SK-N-SH (cell line): ENCODE data around the gene MYCBPAP. TPM values are rescaled to one million over a fixed set of nuclear protein-coding genes. Genes with fewer than 3 reads are reported as not detected.

ENCODE experiments used
- CTCF ChIA-PET: fragments of 300-600, 350-600 bp; formaldehyde crosslinking; extraction: SDS; loops from one replicate; lab custom pipeline; 2021; lab: Yijun Ruan, JAX
- POLR2A ChIA-PET: fragments of 350-600 bp; sonication (Branson Sonifier 250); formaldehyde crosslinking; extraction: SDS; loops from one replicate; lab custom pipeline; 2020; ENCODE audit warnings: antibody characterized with exemption, inconsistent platforms; lab: Yijun Ruan, JAX
- DNase-seq: peaks from one replicate; pipeline ENCODE4 v3.0.0; 2012
- H2AFZ ChIP-seq: fragments of 200-600 bp; sonication (generic); 2 replicates; pipeline ENCODE4 v1.8.1; 2016; ENCODE audit warnings: antibody characterized with exemption, mild to moderate bottlenecking, low read depth
- H3F3A ChIP-seq: fragments of 200-600 bp; sonication (generic); replicated peaks from 2 replicates; pipeline ENCODE3; 2016; ENCODE audit warnings: antibody characterized with exemption, mild to moderate bottlenecking; ENCODE audit not compliant: insufficient read depth
- H3K27ac ChIP-seq, 2 experiments: fragments of 200-500 bp in 1 of 2; fragments of 200-600 bp in 1 of 2; sonication (Bioruptor generic) in 1 of 2; sonication (generic), shearing (Covaris generic) in 1 of 2; 2 replicates each; pipeline versions ENCODE4 v1.5.1 to v1.6.1; 2014 to 2016; ENCODE audit warnings: low read depth in 2 of 2, inconsistent platforms in 1 of 2, low read length in 1 of 2, mild to moderate bottlenecking in 1 of 2, mixed read lengths in 1 of 2
- H3K27me3 ChIP-seq: fragments of 200-600 bp; sonication (generic), shearing (Covaris generic); 2 replicates; pipeline ENCODE4 v1.6.1; 2016; ENCODE audit warnings: mixed run types; ENCODE audit not compliant: insufficient read depth
- H3K36me3 ChIP-seq, 2 experiments: fragments of 200-500 bp in 1 of 2; fragments of 200-600 bp in 1 of 2; sonication (Bioruptor generic) in 1 of 2; sonication (generic) in 1 of 2; replicated peaks in 1 of 2; 2 replicates each; pipeline versions ENCODE3 to v1.5.1; 2014 to 2016; ENCODE audit warnings: low read length in 1 of 2, mild to moderate bottlenecking in 1 of 2; ENCODE audit not compliant: insufficient read depth in 2 of 2, control insufficient read depth in 1 of 2
- H3K4me1 ChIP-seq, 2 experiments: fragments of 200-500 bp in 1 of 2; fragments of 200-600 bp in 1 of 2; sonication (Bioruptor generic) in 1 of 2; sonication (generic), shearing (Covaris generic) in 1 of 2; 2 replicates each; pipeline versions ENCODE4 v1.5.1 to v1.6.1; 2014 to 2016; ENCODE audit warnings: low read depth in 1 of 2, low read length in 1 of 2, mixed run types in 1 of 2; ENCODE audit not compliant: insufficient read depth in 2 of 2, control insufficient read depth in 1 of 2
- H3K4me2 ChIP-seq: fragments of 200-600 bp; sonication (generic), shearing (Covaris generic); 2 replicates; pipeline ENCODE4 v1.6.1; 2017; ENCODE audit warnings: mixed run types
- H3K4me3 ChIP-seq, 2 experiments: fragments of 200-500 bp in 1 of 2; fragments of 200-600 bp in 1 of 2; sonication (Bioruptor generic) in 1 of 2; sonication (generic), shearing (Covaris generic) in 1 of 2; 2 replicates each; pipeline versions ENCODE4 v1.5.1 to v1.8.1; 2014 to 2016; ENCODE audit warnings: low read depth in 2 of 2, inconsistent platforms in 1 of 2, low read length in 1 of 2, mild to moderate bottlenecking in 1 of 2, mixed read lengths in 1 of 2, moderate library complexity in 1 of 2
- H3K79me2 ChIP-seq: fragments of 200-600 bp; sonication (generic); 2 replicates; pipeline ENCODE4 v1.8.1; 2017; ENCODE audit warnings: mild to moderate bottlenecking; ENCODE audit not compliant: insufficient read depth
- H3K9ac ChIP-seq: fragments of 200-600 bp; sonication (generic); 2 replicates; pipeline ENCODE4 v1.6.1; 2017; ENCODE audit warnings: mixed run types
- H3K9me2 ChIP-seq: fragments of 200-600 bp; sonication (generic); 2 replicates; pipeline ENCODE4 v1.6.1; 2017; ENCODE audit warnings: mixed run types
- H3K9me3 ChIP-seq: fragments of 200-600 bp; sonication (generic); 2 replicates; pipeline ENCODE4 v1.6.1; 2017; ENCODE audit warnings: mixed run types, mild to moderate bottlenecking, moderate library complexity
- H4K20me1 ChIP-seq: fragments of 200-600 bp; sonication (generic); 2 replicates; pipeline ENCODE4 v1.6.1; 2017; ENCODE audit warnings: mild to moderate bottlenecking, mixed run types; ENCODE audit not compliant: insufficient read depth
- EP300 ChIP-seq, 2 experiments: IDR thresholded peaks; 2 replicates each; pipeline versions ENCODE4 v1.4.0 to v1.6.1; 2012; ENCODE audit warnings: borderline replicate concordance in 1 of 2, low read depth in 1 of 2, low read length in 1 of 2
- GABPA ChIP-seq: IDR thresholded peaks from 2 replicates; pipeline ENCODE4 v1.4.0; 2012; ENCODE audit warnings: low read depth, mild to moderate bottlenecking
- MAX ChIP-seq: IDR thresholded peaks from 2 replicates; pipeline ENCODE4 v1.4.0; 2012; ENCODE audit warnings: low read depth
- MEF2A ChIP-seq: IDR thresholded peaks from 2 replicates; pipeline ENCODE4 v1.4.0; 2012; ENCODE audit warnings: low read depth, borderline replicate concordance
- MXI1 ChIP-seq: IDR thresholded peaks from 2 replicates; pipeline ENCODE4 v1.6.1; 2012; ENCODE audit warnings: mild to moderate bottlenecking, low read depth, low read length, improper control_type of control experiment
- POLR2AphosphoS5 ChIP-seq: IDR thresholded peaks from 2 replicates; pipeline ENCODE4 v1.6.1; 2012; ENCODE audit warnings: low read depth, low read length
- RAD21 ChIP-seq: IDR thresholded peaks from 2 replicates; pipeline ENCODE4 v1.6.1; 2012; ENCODE audit warnings: mild to moderate bottlenecking, low read length
- RFX5 ChIP-seq: IDR thresholded peaks from 2 replicates; pipeline ENCODE4 v1.6.1; 2012; ENCODE audit warnings: mild to moderate bottlenecking, improper control_type of control experiment, low read length
- RXRA ChIP-seq: IDR thresholded peaks from 2 replicates; pipeline ENCODE4 v1.4.0; 2012; ENCODE audit warnings: low read depth, mild to moderate bottlenecking, borderline replicate concordance
- SIN3A ChIP-seq: IDR thresholded peaks from 2 replicates; pipeline ENCODE4 v1.6.1; 2012; ENCODE audit warnings: low read depth, mild to moderate bottlenecking, low read length, moderate library complexity, borderline replicate concordance
- TCF12 ChIP-seq: IDR thresholded peaks from 2 replicates; pipeline ENCODE4 v1.4.0; 2012
- TEAD4 ChIP-seq: IDR thresholded peaks from 2 replicates; pipeline ENCODE4 v1.4.0; 2012; ENCODE audit warnings: mild to moderate bottlenecking, borderline replicate concordance; ENCODE audit not compliant: insufficient read depth
- USF2 ChIP-seq: fragments of 150-350 bp; IDR thresholded peaks from 2 replicates; pipeline ENCODE4 v1.6.1; 2017; ENCODE audit warnings: antibody characterized with exemption, low read length, low read depth, borderline replicate concordance
- YY1 ChIP-seq: IDR thresholded peaks from 2 replicates; pipeline ENCODE4 v1.4.0; 2012; ENCODE audit warnings: low read depth, mild to moderate bottlenecking
- WGBS: methylation state at CpG from one replicate; pipeline ENCODE4 v1.1.6; 2017; ENCODE audit warnings: low lambda C conversion rate; 5-methylcytosine and 5-hydroxymethylcytosine counted together
- polyA plus RNA-seq, 3 experiments: library from polyadenylated mRNA; depleted of rRNA; stranded (reverse); fragments of >200 nt; gene quantifications; 2 replicates each; pipeline ENCODE4 v1.2.3, GENCODE V29; 2012
- TF ChIP-seq, protein P1 (sequence below): IDR thresholded peaks from 2 replicates; pipeline ENCODE4 v1.4.0; 2012; ENCODE audit warnings: low read depth, borderline replicate concordance
- TF ChIP-seq, protein P2 (sequence below): IDR thresholded peaks from 2 replicates; pipeline ENCODE4 v1.4.0; 2012; ENCODE audit warnings: low read depth, borderline replicate concordance
- TF ChIP-seq, protein P3 (sequence below): IDR thresholded peaks from 2 replicates; pipeline ENCODE4 v1.6.1; 2012; ENCODE audit warnings: mild to moderate bottlenecking, low read depth, low read length, moderate library complexity

Gene MYCBPAP
- polyA plus RNA-seq, 1 of the 3 experiments (the other 2 are of a cell fraction) = 2.4 TPM

DNA sequence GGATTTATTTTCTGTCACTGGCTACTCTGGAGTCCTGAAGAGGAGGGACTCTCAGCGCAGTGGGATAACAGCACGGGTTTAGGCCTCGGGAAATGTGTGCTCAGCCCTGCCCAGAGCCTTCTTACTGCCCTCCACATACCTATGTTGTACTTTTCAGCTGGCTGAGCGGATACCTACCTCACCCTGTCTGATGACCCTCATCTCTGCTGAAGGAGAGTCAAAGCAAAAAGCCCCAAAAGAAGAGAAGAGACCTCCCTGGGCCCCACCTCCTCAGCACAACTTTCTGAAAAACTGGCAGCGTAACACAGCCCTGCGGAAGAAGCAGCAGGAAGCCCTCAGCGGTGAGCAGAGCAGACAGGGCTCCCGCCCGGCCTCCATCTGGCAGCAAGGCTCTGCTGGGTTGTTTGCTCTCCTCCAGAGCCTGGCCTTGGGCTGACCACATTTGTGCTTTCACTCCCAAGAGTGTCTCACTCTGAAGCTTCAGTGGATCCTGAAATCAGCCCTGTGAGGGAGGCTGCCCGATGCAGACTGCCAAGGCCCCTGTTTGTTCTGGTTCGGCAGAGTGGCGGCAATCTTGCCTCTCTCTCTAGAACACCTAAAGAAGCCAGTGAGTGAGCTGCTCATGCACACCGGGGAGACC is 10.3 kb downstream of the MYCBPAP start:
- 84% methylated on average over 13 of the region's 13 CpGs for WGBS
- POLR2A ChIA-PET = no interaction called here
- Histone ChIP-seq H3K9me2 (no peaks in the 10 kb centered on the region), H2AFZ (no peak overlapping the region), H3K9ac (no peak overlapping the region), H3K4me1 (peaks cover 0 to 7% of the 10 kb centered on the region in 2 experiments; a peak in 1 of 4 replicates), H3K9me3 (no peaks in the 10 kb centered on the region), H3K4me2 (no peak overlapping the region), H3K4me3 (no peak overlapping the region), H3K36me3 (no peaks in the 10 kb centered on the region), H4K20me1 (no peaks in the 10 kb centered on the region), H3F3A (no peaks in the 10 kb centered on the region), H3K27me3 (no peaks in the 10 kb centered on the region), H3K27ac (no peak overlapping the region), H3K79me2 (no peaks in the 10 kb centered on the region)
- DNase-seq = no peak
- no peak for TF ChIP-seq RAD21
- no peak for TF ChIP-seq USF2
- TF ChIP-seq GABPA = no peak
- TF ChIP-seq YY1 = no peak
- no peak for TF ChIP-seq MEF2A
- TF ChIP-seq, protein P1, sequence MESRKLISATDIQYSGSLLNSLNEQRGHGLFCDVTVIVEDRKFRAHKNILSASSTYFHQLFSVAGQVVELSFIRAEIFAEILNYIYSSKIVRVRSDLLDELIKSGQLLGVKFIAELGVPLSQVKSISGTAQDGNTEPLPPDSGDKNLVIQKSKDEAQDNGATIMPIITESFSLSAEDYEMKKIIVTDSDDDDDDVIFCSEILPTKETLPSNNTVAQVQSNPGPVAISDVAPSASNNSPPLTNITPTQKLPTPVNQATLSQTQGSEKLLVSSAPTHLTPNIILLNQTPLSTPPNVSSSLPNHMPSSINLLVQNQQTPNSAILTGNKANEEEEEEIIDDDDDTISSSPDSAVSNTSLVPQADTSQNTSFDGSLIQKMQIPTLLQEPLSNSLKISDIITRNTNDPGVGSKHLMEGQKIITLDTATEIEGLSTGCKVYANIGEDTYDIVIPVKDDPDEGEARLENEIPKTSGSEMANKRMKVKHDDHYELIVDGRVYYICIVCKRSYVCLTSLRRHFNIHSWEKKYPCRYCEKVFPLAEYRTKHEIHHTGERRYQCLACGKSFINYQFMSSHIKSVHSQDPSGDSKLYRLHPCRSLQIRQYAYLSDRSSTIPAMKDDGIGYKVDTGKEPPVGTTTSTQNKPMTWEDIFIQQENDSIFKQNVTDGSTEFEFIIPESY = no peak
- no peak for TF ChIP-seq RFX5
- no peak for TF ChIP-seq TCF12
- TF ChIP-seq MAX = no peak
- CTCF ChIA-PET = interaction anchor here (0.7 to 5.0 kb wide), 7 partner anchors 14 to 104 kb away, joined by 3 to 26 read pairs (median 4); partner anchors contain the start of gene EPN3

- POLR2A ChIA-PET = no interaction called here
- H3K9me3 ChIP-seq = no peaks in the 10 kb centered on the region
- no peaks in the 10 kb centered on the region for H3K27me3 ChIP-seq
- H3K4me1 ChIP-seq = peaks cover 0 to 7% of the 10 kb centered on the region in 2 experiments; a peak in 1 of 4 replicates
- 85% methylated on average over 8 of the region's 8 CpGs for WGBS
- no peaks in the 10 kb centered on the region for H3K79me2 ChIP-seq
- no peak for DNase-seq
- no peaks in the 10 kb centered on the region for H3K36me3 ChIP-seq
- no peaks in the 10 kb centered on the region for H3K9me2 ChIP-seq
- CTCF ChIA-PET = interaction anchor here (0.7 to 5.0 kb wide), 6 partner anchors 13 to 40 kb away, joined by 3 to 26 read pairs (median 4); partner anchors contain the start of gene EPN3
- H4K20me1 ChIP-seq = no peaks in the 10 kb centered on the region
- no peak overlapping the region for H2AFZ ChIP-seq
- no peak overlapping the region for H3K27ac ChIP-seq
- H3K4me2 ChIP-seq = no peak overlapping the region
- H3K4me3 ChIP-seq = no peak overlapping the region
- H3F3A ChIP-seq = no peaks in the 10 kb centered on the region
- no peak overlapping the region for H3K9ac ChIP-seq
- TF ChIP-seq, protein P2, sequence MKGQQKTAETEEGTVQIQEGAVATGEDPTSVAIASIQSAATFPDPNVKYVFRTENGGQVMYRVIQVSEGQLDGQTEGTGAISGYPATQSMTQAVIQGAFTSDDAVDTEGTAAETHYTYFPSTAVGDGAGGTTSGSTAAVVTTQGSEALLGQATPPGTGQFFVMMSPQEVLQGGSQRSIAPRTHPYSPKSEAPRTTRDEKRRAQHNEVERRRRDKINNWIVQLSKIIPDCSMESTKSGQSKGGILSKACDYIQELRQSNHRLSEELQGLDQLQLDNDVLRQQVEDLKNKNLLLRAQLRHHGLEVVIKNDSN = no peak
- TF ChIP-seq TEAD4 = no peak
- no peak for TF ChIP-seq POLR2AphosphoS5
- no peak for TF ChIP-seq SIN3A
- no peak for TF ChIP-seq RFX5
- TF ChIP-seq EP300 (IDR thresholded peaks at IDR 0.05; ENCODE audit: borderline replicate concordance in 1 of 2, low read depth in 1 of 2, low read length in 1 of 2) = no peak
- TF ChIP-seq, protein P3, sequence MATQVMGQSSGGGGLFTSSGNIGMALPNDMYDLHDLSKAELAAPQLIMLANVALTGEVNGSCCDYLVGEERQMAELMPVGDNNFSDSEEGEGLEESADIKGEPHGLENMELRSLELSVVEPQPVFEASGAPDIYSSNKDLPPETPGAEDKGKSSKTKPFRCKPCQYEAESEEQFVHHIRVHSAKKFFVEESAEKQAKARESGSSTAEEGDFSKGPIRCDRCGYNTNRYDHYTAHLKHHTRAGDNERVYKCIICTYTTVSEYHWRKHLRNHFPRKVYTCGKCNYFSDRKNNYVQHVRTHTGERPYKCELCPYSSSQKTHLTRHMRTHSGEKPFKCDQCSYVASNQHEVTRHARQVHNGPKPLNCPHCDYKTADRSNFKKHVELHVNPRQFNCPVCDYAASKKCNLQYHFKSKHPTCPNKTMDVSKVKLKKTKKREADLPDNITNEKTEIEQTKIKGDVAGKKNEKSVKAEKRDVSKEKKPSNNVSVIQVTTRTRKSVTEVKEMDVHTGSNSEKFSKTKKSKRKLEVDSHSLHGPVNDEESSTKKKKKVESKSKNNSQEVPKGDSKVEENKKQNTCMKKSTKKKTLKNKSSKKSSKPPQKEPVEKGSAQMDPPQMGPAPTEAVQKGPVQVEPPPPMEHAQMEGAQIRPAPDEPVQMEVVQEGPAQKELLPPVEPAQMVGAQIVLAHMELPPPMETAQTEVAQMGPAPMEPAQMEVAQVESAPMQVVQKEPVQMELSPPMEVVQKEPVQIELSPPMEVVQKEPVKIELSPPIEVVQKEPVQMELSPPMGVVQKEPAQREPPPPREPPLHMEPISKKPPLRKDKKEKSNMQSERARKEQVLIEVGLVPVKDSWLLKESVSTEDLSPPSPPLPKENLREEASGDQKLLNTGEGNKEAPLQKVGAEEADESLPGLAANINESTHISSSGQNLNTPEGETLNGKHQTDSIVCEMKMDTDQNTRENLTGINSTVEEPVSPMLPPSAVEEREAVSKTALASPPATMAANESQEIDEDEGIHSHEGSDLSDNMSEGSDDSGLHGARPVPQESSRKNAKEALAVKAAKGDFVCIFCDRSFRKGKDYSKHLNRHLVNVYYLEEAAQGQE = no peak
- TF ChIP-seq MXI1 = no peak
- TF ChIP-seq RXRA = no peak
- TF ChIP-seq USF2 = no peak
These were observed 11.0 kb downstream of the MYCBPAP start for GRCh38 chr17:50519141-50519834.
